ENCODE data around the gene NLE1. TPM values are rescaled to one million over a fixed set of nuclear protein-coding genes. Genes with fewer than 3 reads are reported as not detected.

NLE1 gene
- total RNA-seq, 2 donors from 2014 or later, result 12.5 to 17.7 TPM

- 100% methylated on average over 1 of the region's 1 CpG for WGBS
- TF ChIP-seq CTCF (IDR thresholded peaks at IDR 0.05) (no peak), POLR2AphosphoS5 (IDR thresholded peaks at IDR 0.05) (no peak), POLR2A (IDR thresholded peaks at IDR 0.05) (no peak)
- no peak for DNase-seq (ENCODE audit: low spot score)
- Histone ChIP-seq H3K4me1 (replicated peaks) (no peaks in the 10 kb centered on the region), H3K9me3 (no peaks in the 10 kb centered on the region), H3K4me3 (no peak overlapping the region), H3K27ac (no peak overlapping the region), H3K36me3 (no peaks in the 10 kb centered on the region), H3K27me3 (replicated peaks; ENCODE audit: insufficient read depth) (no peaks in the 10 kb centered on the region)
- intact Hi-C loops (cut with DNase I), result no loop called here
Observed at GRCh38 chr17:35079547-35080423, 62.3 kb downstream of the NLE1 start.

Small RNAs within 50 kb of the gene (small RNA-seq; reads per million reads assigned to genes)
- 0 reads per million in 2 donors for gene RNU6-840P

Other genes with a start within 250 kb of the NLE1 start
- 10 to 100 TPM in 1 of 2 donors, 1 to 10 TPM in 1; 7.1 to 11.9 TPM for gene CCT6B, start 180.8 kb downstream of the NLE1 start, total RNA-seq
- gene ZNF830, start 180.8 kb downstream of the NLE1 start, total RNA-seq, result 10 to 100 TPM; 15.0 to 21.0 TPM
- gene LIG3, start 161.8 kb downstream of the NLE1 start, total RNA-seq, result 10 to 100 TPM; 49.2 to 54.0 TPM
- gene RFFL, start 78.6 kb downstream of the NLE1 start, total RNA-seq, result 10 to 100 TPM; 46.6 to 51.3 TPM
- gene RAD51D, start 22.4 kb downstream of the NLE1 start, total RNA-seq, result 10 to 100 TPM in 1 of 2 donors, 1 to 10 TPM in 1; 9.9 to 12.0 TPM
- 1 to 10 TPM in 1 of 2 donors, not detected in 1; 4.6 TPM for gene FNDC8, start 20.7 kb downstream of the NLE1 start, total RNA-seq
- gene UNC45B, start 5.5 kb upstream of the NLE1 start, total RNA-seq, result under 1 TPM in 1 of 2 donors, not detected in 1; 0.96 TPM
- gene SLC35G3, start 52.1 kb upstream of the NLE1 start, total RNA-seq, result under 1 TPM in 1 of 2 donors, not detected in 1; 0.34 TPM
- 10 to 100 TPM; 21.4 to 21.5 TPM for gene SLFN5, start 100.8 kb upstream of the NLE1 start, total RNA-seq
- gene SLFN11, start 231.3 kb upstream of the NLE1 start, total RNA-seq, result 1 to 10 TPM; 7.7 TPM